MV-4-11 (cell line): ENCODE results near the gene TNFRSF19.

Experiments
- DNase-seq: peaks from one replicate; lab custom pipeline; 2025; lab: John Stamatoyannopoulos, UW

Gene TNFRSF19

GRCh38 chr13:23605831-23606230 lies 35.6 kb downstream of the TNFRSF19 start:
- no peak for DNase-seq

- DNase-seq, result no peak
Observed at GRCh38 chr13:23608138-23608537, 37.9 kb downstream of the TNFRSF19 start.

- peak; percentile 33 for DNase-seq
Observed at GRCh38 chr13:23608701-23609413, 38.6 kb downstream of the TNFRSF19 start.

GRCh38 chr13:23609414-23609760 lies 39.2 kb downstream of the TNFRSF19 start:
- DNase-seq, result no peak

GRCh38 chr13:23609874-23610576 lies 39.8 kb downstream of the TNFRSF19 start:
- DNase-seq, result peak; percentile 25

- DNase-seq, result peak; percentile 59
Observed at GRCh38 chr13:23610966-23611491, 40.8 kb downstream of the TNFRSF19 start.

GRCh38 chr13:23612182-23612581 lies 42.0 kb downstream of the TNFRSF19 start:
- DNase-seq, result no peak

GRCh38 chr13:23612731-23613130 lies 42.5 kb downstream of the TNFRSF19 start:
- DNase-seq, result no peak

- DNase-seq, result no peak
Observed at GRCh38 chr13:23613596-23613995, 43.4 kb downstream of the TNFRSF19 start.

DNA sequence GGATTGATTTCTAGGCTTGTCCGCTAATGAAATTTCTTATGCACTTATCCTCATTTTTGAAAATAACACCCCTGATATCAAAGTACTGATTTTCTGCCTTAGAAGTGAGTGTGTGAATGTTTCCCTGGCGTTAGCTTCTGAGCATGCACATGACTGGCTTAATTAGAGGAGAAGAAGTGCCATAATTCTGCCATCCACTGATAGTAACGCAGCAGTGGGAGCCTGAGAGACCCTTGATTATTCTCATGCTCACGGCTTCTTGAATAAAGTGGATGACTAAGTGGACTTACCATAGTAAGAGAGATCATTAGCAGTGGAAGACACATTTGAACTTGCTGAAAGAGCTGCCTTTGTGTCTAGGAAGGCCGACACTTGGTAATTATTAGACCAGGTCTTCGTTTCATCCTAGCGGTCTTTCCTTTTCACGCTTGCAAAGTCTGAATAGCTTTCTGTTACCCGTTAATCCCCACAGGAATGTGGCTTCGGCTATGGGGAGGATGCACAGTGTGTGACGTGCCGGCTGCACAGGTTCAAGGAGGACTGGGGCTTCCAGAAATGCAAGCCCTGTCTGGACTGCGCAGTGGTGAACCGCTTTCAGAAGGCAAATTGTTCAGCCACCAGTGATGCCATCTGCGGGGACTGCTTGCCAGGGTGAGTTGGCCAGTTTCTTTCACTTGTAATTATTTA lies 45.3 kb downstream of the TNFRSF19 start:
- DNase-seq, result no peak

DNA sequence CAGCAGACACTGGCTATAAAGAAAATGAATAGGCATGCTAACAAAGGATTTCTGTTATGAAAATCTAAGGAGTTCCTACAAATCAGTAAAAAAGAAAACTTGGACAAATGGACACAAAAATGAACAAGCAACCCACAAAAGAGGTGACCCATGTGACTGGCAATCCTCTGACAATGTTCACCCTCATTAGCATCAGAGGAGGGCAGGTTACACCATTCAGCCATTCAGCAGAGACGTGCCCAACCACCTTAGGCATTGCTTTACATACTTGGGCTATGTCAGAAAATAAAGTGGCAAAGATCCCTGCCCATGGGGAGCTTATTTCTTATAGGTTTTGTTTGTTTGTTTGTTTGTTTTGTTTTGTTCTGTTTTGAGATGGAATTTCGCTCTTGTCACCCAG lies 46.0 kb downstream of the TNFRSF19 start:
- no peak for DNase-seq

DNA sequence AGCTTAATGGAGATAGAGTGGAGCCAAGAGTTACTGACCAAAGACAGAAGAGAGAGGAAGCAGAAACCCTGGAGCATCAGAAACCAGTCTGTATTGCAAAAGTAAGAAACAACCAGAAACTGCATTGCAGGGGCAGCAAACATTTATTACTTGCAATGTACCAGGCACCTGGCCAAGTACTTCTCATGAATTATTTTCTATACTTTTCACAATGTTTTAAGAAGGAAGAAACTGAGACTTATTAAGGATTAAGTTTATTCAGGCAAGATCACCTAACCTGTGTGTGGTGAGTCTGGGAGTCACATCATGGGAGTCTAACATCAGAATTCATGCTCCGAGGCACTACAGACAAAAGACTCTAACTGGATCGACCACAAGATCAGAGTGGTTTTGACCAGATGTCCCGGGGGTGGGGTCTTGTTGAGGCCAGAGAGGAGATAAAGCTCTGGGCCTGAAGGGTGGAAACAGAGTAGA lies 47.4 kb downstream of the TNFRSF19 start:
- no peak for DNase-seq

DNA sequence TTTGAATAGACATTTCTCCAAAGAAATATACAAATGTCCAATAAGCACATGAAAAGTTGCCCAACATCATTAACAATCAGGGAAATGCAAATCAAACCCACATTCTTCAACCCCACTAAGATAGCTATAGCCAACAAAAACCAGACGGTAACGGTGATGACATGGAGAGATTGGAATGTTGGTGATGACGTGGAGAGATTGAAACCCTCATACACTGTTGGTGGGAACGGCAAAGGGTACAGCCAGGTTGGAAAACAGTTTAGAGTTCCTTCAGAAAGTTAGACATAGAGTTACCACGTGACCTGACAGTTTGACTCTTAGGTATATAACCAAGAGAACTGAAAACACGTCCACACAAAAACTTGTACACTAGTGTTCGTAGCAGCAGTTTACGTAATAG lies 48.1 kb downstream of the TNFRSF19 start:
- no peak for DNase-seq

DNA sequence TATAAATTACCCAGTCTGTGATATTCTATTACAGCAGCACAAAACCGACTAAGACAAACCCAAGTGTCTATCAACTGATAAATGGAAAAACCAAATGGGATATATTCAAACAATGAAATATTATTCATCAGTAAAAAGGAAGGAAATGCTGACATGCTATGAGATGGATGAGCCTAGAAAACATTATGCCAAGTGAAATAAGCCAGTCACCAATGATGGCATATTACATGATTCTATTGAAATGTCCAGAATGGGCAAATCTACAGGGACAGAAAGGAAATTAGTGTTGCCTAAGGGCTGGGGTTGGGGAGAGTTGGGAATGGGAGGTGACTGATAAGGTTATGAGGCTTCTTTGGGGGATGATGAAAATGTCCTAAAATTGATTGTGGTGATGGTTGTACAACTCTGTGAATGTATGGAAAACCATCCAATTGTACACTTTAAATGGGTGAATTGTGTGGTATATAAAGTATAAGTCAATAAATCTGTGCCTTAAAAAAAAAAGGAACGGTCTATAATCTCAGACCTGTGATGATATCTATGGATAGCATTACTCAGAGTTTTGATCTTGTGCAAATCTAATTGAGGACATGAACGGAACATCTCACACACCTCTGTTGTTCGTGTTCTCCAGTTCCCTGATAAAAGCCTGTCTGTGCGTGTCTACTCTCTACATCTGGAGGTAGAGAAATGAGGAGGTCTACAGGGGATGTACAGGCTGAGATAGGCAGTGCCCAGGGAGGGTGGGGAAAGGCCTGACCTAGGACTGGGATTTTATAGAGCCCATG lies 49.0 kb downstream of the TNFRSF19 start:
- DNase-seq, result no peak

- DNase-seq, result no peak
Observed at GRCh38 chr13:23620211-23620610, 50.0 kb downstream of the TNFRSF19 start.

DNA sequence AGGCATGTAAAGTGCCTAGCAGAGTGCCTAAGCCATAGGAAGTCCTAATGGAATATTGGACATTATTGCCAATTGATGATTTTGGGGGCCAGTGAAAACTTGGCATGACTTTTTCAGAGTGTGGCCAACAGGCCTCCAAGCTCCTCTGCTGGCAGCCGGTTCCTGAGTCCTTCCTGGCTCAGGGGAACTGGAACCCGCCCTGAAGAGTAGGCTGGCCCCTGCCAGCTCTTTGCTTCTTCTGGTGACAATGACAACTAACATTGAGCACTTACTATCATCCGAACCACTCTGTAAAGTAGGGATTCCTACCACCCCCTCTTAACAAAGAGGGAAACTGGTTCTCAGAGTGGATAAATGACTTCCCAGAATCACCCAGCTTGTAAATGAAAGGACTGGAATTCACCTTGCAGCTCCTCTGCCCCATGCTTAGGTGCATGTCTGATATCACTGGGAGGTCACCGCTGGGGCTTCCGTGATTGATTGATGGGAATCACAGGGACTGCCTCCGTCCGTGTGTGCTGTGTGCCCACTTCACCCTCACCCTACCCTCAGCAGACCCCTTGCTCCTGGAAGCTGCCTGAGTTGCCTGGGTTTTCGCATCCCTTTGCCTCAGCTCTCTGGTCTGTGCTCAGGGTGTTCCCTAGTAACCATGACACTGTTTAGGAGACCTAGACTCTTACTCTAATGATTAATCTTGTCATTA lies 50.6 kb downstream of the TNFRSF19 start:
- DNase-seq, result no peak

- DNase-seq, result no peak
Observed at GRCh38 chr13:23621316-23621645, 51.1 kb downstream of the TNFRSF19 start.

- no peak for DNase-seq
Observed at GRCh38 chr13:23622985-23623384, 52.8 kb downstream of the TNFRSF19 start.

- DNase-seq, result no peak
Observed at GRCh38 chr13:23623394-23623793, 53.2 kb downstream of the TNFRSF19 start.

DNA sequence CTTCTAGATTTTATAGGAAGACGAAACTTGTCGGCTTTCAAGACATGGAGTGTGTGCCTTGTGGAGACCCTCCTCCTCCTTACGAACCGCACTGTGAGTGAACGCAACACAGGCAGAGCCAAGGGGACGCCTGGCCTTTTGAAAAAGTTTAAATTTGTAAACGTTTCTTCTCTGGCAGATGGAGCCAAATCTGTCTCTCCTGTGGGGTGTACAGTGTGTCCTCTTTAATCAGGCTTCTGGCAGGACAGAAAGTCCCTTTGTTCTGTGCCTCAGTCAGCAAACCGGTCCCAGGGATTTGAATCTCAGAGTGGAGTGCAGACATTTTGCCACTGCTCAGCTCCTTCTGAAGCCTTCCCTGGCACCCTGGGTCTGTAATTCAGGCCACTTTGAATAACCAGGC lies 56.5 kb downstream of the TNFRSF19 start:
- DNase-seq, result no peak

- no peak for DNase-seq
Observed at GRCh38 chr13:23627410-23627809, 57.2 kb downstream of the TNFRSF19 start.

DNA sequence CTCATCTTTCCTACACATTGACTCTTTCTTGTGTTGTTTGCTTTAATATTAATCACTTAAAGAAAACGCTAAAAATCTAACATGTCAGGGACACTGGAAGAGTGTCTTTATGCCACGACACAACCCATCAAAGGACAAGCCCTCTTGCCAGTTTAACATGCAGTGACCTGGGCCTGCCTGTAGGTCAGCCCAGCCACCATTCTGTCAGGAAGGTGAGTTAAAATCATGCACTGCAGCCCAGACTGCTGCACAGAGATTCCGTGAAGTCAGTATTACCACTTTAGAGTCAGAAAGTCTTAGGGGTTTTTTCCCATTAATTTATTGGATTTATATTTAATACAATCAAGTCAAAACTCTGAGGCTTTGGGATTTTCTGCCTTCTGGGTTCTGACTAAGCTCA lies 58.0 kb downstream of the TNFRSF19 start:
- DNase-seq, result no peak
